ENCODE data around the gene ARMC6. TPM values are rescaled to one million over a fixed set of nuclear protein-coding genes. Genes with fewer than 3 reads are reported as not detected.

Gene ARMC6
- total RNA-seq, 6 experiments from 2014 or later = 30.2 to 41.7 (median 32.5) TPM

DNA sequence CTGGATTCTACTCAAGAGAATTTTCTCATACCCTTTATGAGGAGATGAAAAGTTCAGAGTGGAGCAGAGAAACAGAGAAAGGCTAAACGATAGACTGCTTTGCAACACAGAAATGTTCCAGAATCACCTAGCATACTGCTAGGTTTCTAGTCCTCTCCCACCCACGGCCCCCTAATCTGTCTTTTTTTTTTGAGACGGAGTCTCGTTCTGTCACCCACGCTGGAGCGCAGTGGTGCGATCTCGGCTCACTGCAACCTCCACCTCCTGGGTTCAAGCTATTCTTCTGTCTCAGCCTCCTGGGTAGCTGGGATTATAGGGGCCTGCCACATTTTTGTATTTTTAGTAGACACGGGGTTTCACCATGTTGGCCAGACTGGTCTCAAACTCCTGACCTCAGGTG, 4.9 kb upstream of the ARMC6 start:
- Mint-ChIP-seq H3K27me3 (ENCODE audit: insufficient read depth) (no peaks in the 10 kb centered on the region), H3K4me1 (ENCODE audit: low read depth) (peaks cover 16% of the 10 kb centered on the region), H3K27ac (no peak overlapping the region), H3K36me3 (ENCODE audit: low read depth) (peaks cover 44% of the 10 kb centered on the region), H3K4me3 (no peak overlapping the region), H3K9me3 (no peaks in the 10 kb centered on the region)
- no peak for TF ChIP-seq CTCF (IDR thresholded peaks at IDR 0.05)
- DNase-seq = no peak

DNA sequence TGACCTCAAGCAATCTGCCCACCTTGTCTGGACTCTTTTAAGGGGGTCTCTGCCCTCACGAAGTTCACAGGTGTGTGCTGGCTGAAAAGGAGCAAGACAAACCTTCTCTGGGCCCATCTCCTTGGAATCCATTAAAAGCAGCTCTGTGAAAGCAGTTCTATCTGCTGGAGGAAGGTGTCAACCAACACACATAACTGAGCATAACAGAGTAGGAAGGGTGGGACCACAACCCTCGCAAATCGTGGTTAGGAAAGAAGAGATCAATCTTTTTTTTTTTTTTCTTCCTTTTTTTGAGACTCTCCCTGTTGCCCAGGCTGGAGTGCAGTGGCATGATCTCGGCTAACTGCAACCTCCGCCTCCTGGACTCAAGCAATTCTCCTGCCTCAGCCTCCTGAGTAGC, 1.5 kb upstream of the ARMC6 start:
- peak overlapping the region; percentile 94 for H3K4me3 Mint-ChIP-seq
- H3K36me3 Mint-ChIP-seq (ENCODE audit: low read depth) = peaks cover 41% of the 10 kb centered on the region
- peaks cover 26% of the 10 kb centered on the region for H3K4me1 Mint-ChIP-seq (ENCODE audit: low read depth)
- H3K27me3 Mint-ChIP-seq (ENCODE audit: insufficient read depth) = no peaks in the 10 kb centered on the region; the same call in 1 of the 2 replicates
- DNase-seq = no peak
- peak overlapping the region; percentile 91 for H3K27ac Mint-ChIP-seq
- TF ChIP-seq CTCF (IDR thresholded peaks at IDR 0.05) = no peak
- no peaks in the 10 kb centered on the region for H3K9me3 Mint-ChIP-seq

DNA sequence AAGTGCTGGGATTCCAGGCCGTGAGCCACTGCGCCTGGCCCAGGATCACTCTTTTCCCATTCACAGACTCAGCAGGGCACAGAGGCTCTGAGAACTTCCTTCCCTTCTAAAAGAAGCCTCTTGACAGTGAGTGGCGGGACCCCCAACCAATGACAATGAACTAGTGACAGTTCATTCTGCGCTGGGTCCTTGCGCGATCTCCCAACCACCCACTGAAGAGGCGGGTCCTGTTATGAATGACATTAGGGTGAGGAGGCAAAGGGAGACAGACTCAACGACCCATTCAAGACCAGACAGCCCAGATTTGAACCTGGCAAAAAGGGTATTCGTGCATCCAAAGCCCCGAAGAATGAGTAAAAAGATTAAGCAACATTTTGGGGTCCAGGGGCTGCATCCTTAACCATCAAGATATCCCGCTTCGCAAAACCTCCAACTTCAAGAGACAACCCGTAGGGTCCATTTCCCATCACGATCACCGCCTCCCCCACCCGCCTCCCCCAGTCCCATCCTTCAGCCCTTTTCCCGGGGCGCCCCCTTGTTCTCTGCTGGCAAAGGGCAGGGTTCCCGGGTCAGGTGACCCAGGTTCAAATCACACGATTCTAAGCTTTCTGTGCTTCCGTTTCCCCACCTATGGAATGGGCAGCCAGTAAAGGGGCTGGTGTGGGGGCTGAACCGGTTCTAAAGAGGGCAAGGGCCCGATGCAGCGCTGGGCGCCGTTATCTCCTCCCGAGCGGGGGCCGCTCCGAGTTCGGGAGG, 805 bp upstream of the ARMC6 start:
- H3K27ac Mint-ChIP-seq = peak overlapping the region; percentile 91
- DNase-seq = peak; percentile 96
- peak overlapping the region; percentile 94 for H3K4me3 Mint-ChIP-seq
- TF ChIP-seq CTCF (IDR thresholded peaks at IDR 0.05) = peak; percentile 32
- peaks cover 39% of the 10 kb centered on the region for H3K36me3 Mint-ChIP-seq (ENCODE audit: low read depth)
- H3K9me3 Mint-ChIP-seq = no peaks in the 10 kb centered on the region
- H3K27me3 Mint-ChIP-seq (ENCODE audit: insufficient read depth) = no peaks in the 10 kb centered on the region; the same call in 1 of the 2 replicates
- peaks cover 26% of the 10 kb centered on the region for H3K4me1 Mint-ChIP-seq (ENCODE audit: low read depth)

GRCh38 chr19:19033176-19033425, 302 bp upstream of the ARMC6 start:
- no peak for DNase-seq
- Mint-ChIP-seq H3K9me3 (no peaks in the 10 kb centered on the region), H3K4me3 (peak overlapping the region; percentile 94), H3K4me1 (ENCODE audit: low read depth) (peaks cover 26% of the 10 kb centered on the region), H3K27me3 (ENCODE audit: insufficient read depth) (no peaks in the 10 kb centered on the region; the same call in 1 of the 2 replicates), H3K36me3 (ENCODE audit: low read depth) (peaks cover 37% of the 10 kb centered on the region), H3K27ac (peak overlapping the region; percentile 91)
- no peak for TF ChIP-seq CTCF (IDR thresholded peaks at IDR 0.05)

DNA sequence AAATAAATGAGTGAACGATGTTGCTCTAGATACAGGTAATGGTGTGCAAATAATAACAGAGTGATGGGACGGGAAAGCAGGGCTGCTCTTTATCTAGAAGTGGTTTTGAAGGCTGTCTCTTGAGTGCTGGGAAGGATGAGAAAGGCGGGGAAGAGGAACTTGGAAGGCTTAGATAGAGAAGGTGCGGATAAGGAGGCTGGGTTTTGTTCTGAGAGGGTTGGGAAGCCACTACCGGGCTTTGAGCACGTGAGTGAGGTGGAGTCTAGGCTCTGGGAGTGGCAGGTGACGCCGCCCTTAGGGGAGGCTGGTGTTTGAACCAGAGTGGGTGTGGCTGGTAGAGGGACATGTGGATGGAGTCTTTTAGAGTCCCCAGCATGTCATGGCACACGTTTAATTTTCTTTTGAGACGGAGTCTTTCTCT, 811 bp downstream of the ARMC6 start:
- peaks cover 26% of the 10 kb centered on the region for H3K4me1 Mint-ChIP-seq (ENCODE audit: low read depth)
- H3K27ac Mint-ChIP-seq = peak overlapping the region; percentile 86
- DNase-seq = peak; percentile 75
- TF ChIP-seq CTCF (IDR thresholded peaks at IDR 0.05) = no peak
- peaks cover 37% of the 10 kb centered on the region; the same call in 1 of the 2 replicates for H3K36me3 Mint-ChIP-seq (ENCODE audit: low read depth)
- H3K27me3 Mint-ChIP-seq (ENCODE audit: insufficient read depth) = no peaks in the 10 kb centered on the region; the same call in 1 of the 2 replicates
- no peaks in the 10 kb centered on the region for H3K9me3 Mint-ChIP-seq
- H3K4me3 Mint-ChIP-seq = peak overlapping the region; percentile 95

Measured in HFFc6 (cell line).